SKM-1 (cell line): ENCODE data around the gene GANAB.
"Not testable (repeated sequence)": the region's sequence is repeated elsewhere in the genome, so short reads cannot be mapped to it uniquely, and the experiment has no call there.

ENCODE experiments used
- DNase-seq: peaks from one replicate; lab custom pipeline; 2025; ENCODE audit not compliant: unreplicated experiment; lab: John Stamatoyannopoulos, UW

GANAB gene

GRCh38 chr11:62621567-62622470 lies 24.6 kb downstream of the GANAB start, which contains the start of gene B3GAT3:
B3GAT3 (minus strand) TSS chr11:62621986; CDS start chr11:62621947, 39 bp downstream.
- peak; percentile 93 for DNase-seq

- no peak for DNase-seq
Observed at GRCh38 chr11:62621027-62621566, 25.3 kb downstream of the GANAB start.

- DNase-seq, result not testable (repeated sequence)
Observed at GRCh38 chr11:62616957-62617356, 29.5 kb downstream of the GANAB start.

GRCh38 chr11:62615521-62615920 lies 30.9 kb downstream of the GANAB start:
- DNase-seq, result no peak

GRCh38 chr11:62614275-62614674 lies 32.1 kb downstream of the GANAB start:
- no peak for DNase-seq

- DNase-seq, result no peak
Observed at GRCh38 chr11:62613291-62613778, 33.1 kb downstream of the GANAB start.

GRCh38 chr11:62612366-62613290 lies 33.8 kb downstream of the GANAB start, which contains the start of the genes EML3 and ROM1:
EML3 (minus strand) TSS chr11:62612775; CDS start chr11:62612457, 318 bp downstream.
ROM1 (plus strand) TSS chr11:62613257; CDS start chr11:62613282, 25 bp downstream.
- DNase-seq, result peak; percentile 63

GRCh38 chr11:62611705-62612365 lies 34.6 kb downstream of the GANAB start:
- DNase-seq, result peak; percentile 31

GRCh38 chr11:62610814-62611704 lies 35.4 kb downstream of the GANAB start:
- DNase-seq, result no peak

GRCh38 chr11:62610403-62610802 lies 36.0 kb downstream of the GANAB start:
- DNase-seq, result no peak

- DNase-seq, result no peak
Observed at GRCh38 chr11:62608776-62609175, 37.6 kb downstream of the GANAB start.

GRCh38 chr11:62607714-62608113 lies 38.7 kb downstream of the GANAB start:
- DNase-seq, result no peak

- no peak for DNase-seq
Observed at GRCh38 chr11:62605902-62606301, 40.5 kb downstream of the GANAB start.

GRCh38 chr11:62605467-62605866 lies 40.9 kb downstream of the GANAB start:
- DNase-seq, result no peak

GRCh38 chr11:62604460-62605120 lies 41.8 kb downstream of the GANAB start:
- no peak for DNase-seq

- DNase-seq, result no peak
Observed at GRCh38 chr11:62603776-62604299, 42.6 kb downstream of the GANAB start.

GRCh38 chr11:62603072-62603408 lies 43.4 kb downstream of the GANAB start:
- DNase-seq, result no peak

GRCh38 chr11:62602141-62603071 lies 44.0 kb downstream of the GANAB start:
- DNase-seq, result no peak
